H9 (cell line): ENCODE data around the gene ESRRB. TPM values are rescaled to one million over a fixed set of nuclear protein-coding genes. Genes with fewer than 3 reads are reported as not detected.

Experiments
- DNase-seq: peaks from one replicate; pipeline ENCODE4 v3.0.0-alpha.2; 2017
- H2AFZ ChIP-seq: one replicate; pipeline ENCODE4 v1.6.1; 2013; ENCODE audit warnings: mild to moderate bottlenecking, low read length, control low read depth, moderate library complexity
- H2AK5ac ChIP-seq: 2 replicates; pipeline ENCODE4 v1.6.1; 2013; ENCODE audit warnings: low read length, control low read depth, mixed read lengths; ENCODE audit not compliant: insufficient read length
- H2BK120ac ChIP-seq: one replicate; pipeline ENCODE4 v1.6.1; 2013; ENCODE audit warnings: low read depth, mild to moderate bottlenecking, low read length, control low read depth, inconsistent platforms; ENCODE audit not compliant: poor library complexity, severe bottlenecking
- H2BK12ac ChIP-seq: 2 replicates; pipeline ENCODE4 v1.6.1; 2013; ENCODE audit warnings: low read length, control low read depth, mixed read lengths, low read depth; ENCODE audit not compliant: insufficient read length
- H2BK15ac ChIP-seq: 2 replicates; pipeline ENCODE4 v1.6.1; 2013; ENCODE audit warnings: low read depth, low read length, control low read depth
- H2BK20ac ChIP-seq: one replicate; pipeline ENCODE4 v1.6.1; 2013; ENCODE audit warnings: low read depth, mild to moderate bottlenecking, low read length, control low read depth, inconsistent platforms; ENCODE audit not compliant: poor library complexity, severe bottlenecking
- H2BK5ac ChIP-seq: 2 replicates; pipeline ENCODE4 v1.6.1; 2013; ENCODE audit warnings: low read length, control low read depth, mixed read lengths; ENCODE audit not compliant: insufficient read length
- H3K14ac ChIP-seq: 2 replicates; pipeline ENCODE4 v1.6.1; 2013; ENCODE audit warnings: low read length, control low read depth; ENCODE audit not compliant: insufficient read depth
- H3K18ac ChIP-seq: 2 replicates; pipeline ENCODE4 v1.6.1; 2013; ENCODE audit warnings: low read depth, mild to moderate bottlenecking, mixed read lengths, low read length, control low read depth; ENCODE audit not compliant: insufficient read length
- H3K23ac ChIP-seq: 2 replicates; pipeline ENCODE4 v1.6.1; 2013; ENCODE audit warnings: low read length, control low read depth, mixed read lengths, low read depth; ENCODE audit not compliant: insufficient read length
- H3K23me2 ChIP-seq: 2 replicates; pipeline ENCODE4 v1.6.1; 2013; ENCODE audit warnings: low read depth, mild to moderate bottlenecking, mixed read lengths, low read length, control low read depth; ENCODE audit not compliant: insufficient read length, poor library complexity, severe bottlenecking
- H3K27ac ChIP-seq: 2 replicates; pipeline ENCODE4 v1.5.1; 2013; ENCODE audit warnings: low read length, control low read depth, mixed read lengths, low read depth; ENCODE audit not compliant: insufficient read length
- H3K27me3 ChIP-seq: 2 replicates; pipeline ENCODE4 v1.6.1; 2013; ENCODE audit warnings: low read length, control low read depth, inconsistent platforms; ENCODE audit not compliant: insufficient read depth
- H3K4ac ChIP-seq: 2 replicates; pipeline ENCODE4 v1.6.1; 2013; ENCODE audit warnings: low read depth, mild to moderate bottlenecking, control low read depth, inconsistent platforms, low read length, moderate library complexity
- H3K4me1 ChIP-seq: 2 replicates; pipeline ENCODE4 v1.6.1; 2013; ENCODE audit warnings: low read length, control low read depth, inconsistent platforms; ENCODE audit not compliant: insufficient read depth
- H3K4me2 ChIP-seq: 2 replicates; pipeline ENCODE4 v1.6.1; 2013; ENCODE audit warnings: low read length, control low read depth, mixed read lengths; ENCODE audit not compliant: insufficient read length, insufficient read depth
- H3K56ac ChIP-seq: 2 replicates; pipeline ENCODE4 v1.6.1; 2013; ENCODE audit warnings: low read depth, mild to moderate bottlenecking, mixed read lengths, low read length, control low read depth; ENCODE audit not compliant: insufficient read length
- H3K79me1 ChIP-seq: 2 replicates; pipeline ENCODE4 v1.6.1; 2013; ENCODE audit warnings: low read depth, mild to moderate bottlenecking, moderate library complexity, low read length, control low read depth, inconsistent platforms; ENCODE audit not compliant: insufficient read depth, poor library complexity, severe bottlenecking
- H3K79me2 ChIP-seq: 2 replicates; pipeline ENCODE4 v1.6.1; 2013; ENCODE audit warnings: low read length, control low read depth, inconsistent platforms; ENCODE audit not compliant: insufficient read depth
- H3K9ac ChIP-seq: 2 replicates; pipeline ENCODE4 v1.6.1; 2013; ENCODE audit warnings: low read length, control low read depth, mixed read lengths; ENCODE audit not compliant: insufficient read length; ENCODE audit errors: extremely low read depth
- H3K9me3 ChIP-seq: one replicate; pipeline ENCODE4 v1.6.1; 2013; ENCODE audit warnings: low read depth, low read length, inconsistent platforms; ENCODE audit not compliant: control insufficient read depth
- H3T11ph ChIP-seq: one replicate; pipeline ENCODE4 v1.6.1; 2013; ENCODE audit warnings: mild to moderate bottlenecking, low read length, control low read depth, inconsistent platforms
- H4K20me1 ChIP-seq: one replicate; pipeline ENCODE4 v1.6.1; 2013; ENCODE audit not compliant: control insufficient read depth, insufficient read length, insufficient read depth
- H4K5ac ChIP-seq: 2 replicates; pipeline ENCODE4 v1.6.1; 2013; ENCODE audit warnings: low read depth, mild to moderate bottlenecking, mixed read lengths, low read length, control low read depth; ENCODE audit not compliant: insufficient read length
- H4K8ac ChIP-seq: replicated peaks from 2 replicates; pipeline ENCODE4 v1.6.1; 2013; ENCODE audit warnings: low read length, control low read depth, mixed read lengths, low read depth; ENCODE audit not compliant: insufficient read length
- H4K91ac ChIP-seq: 2 replicates; pipeline ENCODE4 v1.6.1; 2013; ENCODE audit warnings: low read depth, mild to moderate bottlenecking, moderate library complexity, mixed read lengths, low read length, control low read depth; ENCODE audit not compliant: insufficient read length
- H3K27ac Mint-ChIP-seq, 3 experiments: 2 replicates in 2 of 3; 3 replicates in 1 of 3; pipeline ENCODE4 v1.8.0; 2020 to 2021; ENCODE audit warnings: mixed read lengths in 3 of 3, mild to moderate bottlenecking in 1 of 3, moderate library complexity in 1 of 3
- H3K27me3 Mint-ChIP-seq: 2 replicates; pipeline ENCODE4 v1.8.0; 2021; ENCODE audit warnings: low read depth, mild to moderate bottlenecking, moderate library complexity, mixed read lengths
- H3K36me3 Mint-ChIP-seq, 3 experiments: 2 replicates in 2 of 3; 3 replicates in 1 of 3; pipeline ENCODE4 v1.8.0; 2020 to 2021; ENCODE audit warnings: low read depth in 3 of 3, mixed read lengths in 3 of 3; ENCODE audit not compliant: insufficient read depth in 1 of 3
- H3K4me1 Mint-ChIP-seq, 2 experiments: 2 replicates each; pipeline ENCODE4 v1.8.0; 2020; ENCODE audit warnings: mixed read lengths in 2 of 2
- H3K4me3 Mint-ChIP-seq, 2 experiments: 2 replicates in 1 of 2; 3 replicates in 1 of 2; pipeline ENCODE4 v1.8.0; 2020 to 2021; ENCODE audit warnings: mild to moderate bottlenecking in 2 of 2, mixed read lengths in 2 of 2, moderate library complexity in 1 of 2
- H3K9me3 Mint-ChIP-seq, 2 experiments: 2 replicates in 1 of 2; 3 replicates in 1 of 2; pipeline ENCODE4 v1.8.0; 2020; ENCODE audit warnings: mild to moderate bottlenecking in 2 of 2, mixed read lengths in 2 of 2, moderate library complexity in 1 of 2
- WGBS: extraction: QIAGEN DNeasy Blood & Tissue Kit; methylation state at CpG from one replicate; pipeline ENCODE4 v1.1.7; 2013; ENCODE audit warnings: missing lambda C conversion rate, low lambda C conversion rate, mixed read lengths; ENCODE audit not compliant: insufficient read length; ENCODE audit errors: extremely low coverage; 5-methylcytosine and 5-hydroxymethylcytosine counted together
- total RNA-seq: library from RNA; stranded (reverse); gene quantifications from 2 replicates; pipeline ENCODE4 v1.2.1, GENCODE V29; 2021
- TF ChIP-seq, protein P1 (sequence below): fragments of 200-600 bp; sonication (generic); conservative IDR thresholded peaks from 3 replicates; pipeline ENCODE4 v1.8.0; 2021; ENCODE audit warnings: antibody characterized with exemption, mild to moderate bottlenecking

ESRRB gene
- total RNA-seq, 1 experiment from 2014 or later: 0.11 TPM

DNA sequence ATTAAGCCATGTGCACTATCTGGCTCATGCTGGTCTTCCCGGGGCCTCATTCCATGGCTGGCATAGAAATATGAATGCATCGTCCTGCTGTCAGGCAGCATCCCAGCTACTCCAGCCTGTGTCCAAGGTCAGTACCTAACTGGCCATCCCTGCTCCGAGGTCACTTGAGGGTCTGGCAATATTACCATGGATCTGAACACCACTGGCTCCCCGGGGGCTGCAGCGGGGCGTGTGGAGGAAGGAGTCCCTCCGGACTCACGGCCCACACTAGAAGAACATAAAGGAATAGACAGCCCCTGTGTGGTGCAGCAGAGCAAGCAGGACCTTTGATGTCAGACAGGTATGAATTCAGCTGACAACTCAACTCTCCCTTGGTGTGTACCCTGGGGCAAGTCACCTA, 19.2 kb downstream of the ESRRB start:
- Histone ChIP-seq H3K18ac (no peak overlapping the region), H3K79me2 (no peaks in the 10 kb centered on the region), H3K27me3 (no peaks in the 10 kb centered on the region), H3K23me2 (no peaks in the 10 kb centered on the region), H3T11ph (no peak overlapping the region), H3K4ac (no peak overlapping the region), H3K4me1 (no peaks in the 10 kb centered on the region), H4K91ac (no peak overlapping the region), H2AK5ac (no peak overlapping the region), H3K56ac (no peak overlapping the region), H2BK120ac (no peak overlapping the region), H3K79me1 (no peaks in the 10 kb centered on the region), H2BK12ac (no peak overlapping the region), H2BK20ac (no peak overlapping the region), H3K14ac (no peak overlapping the region), H4K20me1 (no peaks in the 10 kb centered on the region), H4K5ac (no peak overlapping the region), H3K23ac (no peak overlapping the region), H2BK15ac (no peak overlapping the region), H4K8ac (no peak overlapping the region), H2BK5ac (no peak overlapping the region), H3K9ac (no peak overlapping the region), H3K9me3 (no peaks in the 10 kb centered on the region), H3K4me2 (no peak overlapping the region), H2AFZ (no peak overlapping the region), H3K27ac (no peak overlapping the region)
- H3K27me3 Mint-ChIP-seq: peaks cover 2% of the 10 kb centered on the region
- no peaks in the 10 kb centered on the region; a peak in 1 of 5 replicates for H3K9me3 Mint-ChIP-seq
- peaks cover 0 to 28% of the 10 kb centered on the region in 2 experiments; a peak in 3 of 4 replicates for H3K4me1 Mint-ChIP-seq
- H3K27ac Mint-ChIP-seq: no peak overlapping the region
- no peaks in the 10 kb centered on the region for H3K36me3 Mint-ChIP-seq
- no CpG with 5 or more reads among the region's 8 CpGs for WGBS
- DNase-seq: no peak
- H3K4me3 Mint-ChIP-seq: no peak overlapping the region
- TF ChIP-seq, protein P1, sequence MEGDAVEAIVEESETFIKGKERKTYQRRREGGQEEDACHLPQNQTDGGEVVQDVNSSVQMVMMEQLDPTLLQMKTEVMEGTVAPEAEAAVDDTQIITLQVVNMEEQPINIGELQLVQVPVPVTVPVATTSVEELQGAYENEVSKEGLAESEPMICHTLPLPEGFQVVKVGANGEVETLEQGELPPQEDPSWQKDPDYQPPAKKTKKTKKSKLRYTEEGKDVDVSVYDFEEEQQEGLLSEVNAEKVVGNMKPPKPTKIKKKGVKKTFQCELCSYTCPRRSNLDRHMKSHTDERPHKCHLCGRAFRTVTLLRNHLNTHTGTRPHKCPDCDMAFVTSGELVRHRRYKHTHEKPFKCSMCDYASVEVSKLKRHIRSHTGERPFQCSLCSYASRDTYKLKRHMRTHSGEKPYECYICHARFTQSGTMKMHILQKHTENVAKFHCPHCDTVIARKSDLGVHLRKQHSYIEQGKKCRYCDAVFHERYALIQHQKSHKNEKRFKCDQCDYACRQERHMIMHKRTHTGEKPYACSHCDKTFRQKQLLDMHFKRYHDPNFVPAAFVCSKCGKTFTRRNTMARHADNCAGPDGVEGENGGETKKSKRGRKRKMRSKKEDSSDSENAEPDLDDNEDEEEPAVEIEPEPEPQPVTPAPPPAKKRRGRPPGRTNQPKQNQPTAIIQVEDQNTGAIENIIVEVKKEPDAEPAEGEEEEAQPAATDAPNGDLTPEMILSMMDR: no peak
